Measurements from ENCODE around the gene BRD4. TPM values are rescaled to one million over a fixed set of nuclear protein-coding genes. Genes with fewer than 3 reads are reported as not detected.

The BRD4 gene
- total and polyA plus RNA-seq, 10 of the 15 experiments (the other 5 are each of a cell fraction or from before 2014, with no cell fraction given), result 5.3 to 84.4 (median 11.8) TPM

DNA sequence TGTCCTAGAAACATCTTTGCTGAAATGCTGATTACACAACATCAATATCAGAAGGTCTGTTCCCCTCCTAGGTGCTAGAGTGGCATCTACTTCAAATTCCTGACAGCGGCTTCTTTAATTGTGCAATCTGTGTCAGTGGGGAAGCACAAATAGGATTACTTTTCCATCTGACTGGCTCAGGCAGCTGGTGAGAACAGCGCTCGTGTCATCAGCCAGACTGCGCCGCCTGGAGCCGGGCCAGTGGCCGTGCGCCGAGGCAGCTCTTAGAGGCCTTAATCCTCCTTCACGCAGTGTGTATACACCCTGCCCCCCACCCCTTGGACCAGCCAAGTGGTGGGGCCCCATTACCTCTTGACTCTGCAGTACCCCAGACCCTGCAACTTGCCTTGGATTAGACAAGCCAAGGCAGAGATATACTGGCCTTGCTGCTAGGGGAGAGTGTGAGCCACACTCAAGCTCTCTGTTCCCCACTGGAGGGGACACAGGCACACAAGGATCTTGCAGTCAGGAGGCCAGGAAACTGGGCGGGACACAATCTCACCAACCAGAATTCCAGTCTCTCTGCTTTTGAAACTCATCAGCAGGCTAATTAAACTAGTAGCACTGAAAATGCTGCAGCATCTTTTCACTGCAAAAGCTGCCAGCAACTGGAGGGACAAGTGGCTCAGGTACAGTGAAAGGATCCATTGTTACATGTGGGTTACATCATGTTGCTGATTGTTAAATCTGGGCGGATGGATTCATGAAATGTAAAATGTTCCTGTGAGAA is 51.2 kb downstream of the BRD4 start:
- DNase-seq (ENCODE audit: low read depth, low spot score) (no peak), ATAC-seq (no peak), FAIRE-seq (no peak)
- Histone ChIP-seq H3K36me3 (ENCODE audit: control insufficient read depth in 2 of 2, insufficient read depth in 2 of 2, low read length in 1 of 2) (peaks cover 4 to 10% of the 10 kb centered on the region in 2 experiments; a peak in 2 of 4 replicates), H3K9me3 (replicated peaks; ENCODE audit: control insufficient read depth, insufficient read depth, low read length) (no peaks in the 10 kb centered on the region), H4K20me1 (ENCODE audit: control insufficient read depth, insufficient read depth) (peaks cover 29% of the 10 kb centered on the region), H3K27ac (ENCODE audit: control insufficient read depth, insufficient read depth) (no peak overlapping the region), H3K4me2 (ENCODE audit: control insufficient read depth, insufficient read depth) (no peak overlapping the region), H3K4me3 (no peak overlapping the region), H3K27me3 (replicated peaks in 1 of 2; ENCODE audit: control insufficient read depth in 2 of 2, insufficient read depth in 2 of 2, low read length in 1 of 2) (no peaks in the 10 kb centered on the region), H3K79me2 (ENCODE audit: control insufficient read depth, insufficient read depth, low read length) (peaks cover 94% of the 10 kb centered on the region), H3K9ac (ENCODE audit: control insufficient read depth, insufficient read depth, low read length) (no peak overlapping the region), H2AFZ (ENCODE audit: control insufficient read depth, low read depth, low read length) (no peak overlapping the region), H3K4me1 (ENCODE audit: control insufficient read depth, insufficient read depth, low read length) (peaks cover 35% of the 10 kb centered on the region)
- TSS peak; percentile 19 for BruUV-seq (replicated peaks)
- intact Hi-C loops (cut with micrococcal nuclease; ENCODE audit: unreplicated experiment) (no loop called here), in situ Hi-C loops (cut with MboI) (no loop called here)
- 86% methylated on average over 12 of the region's 12 CpGs for WGBS (ENCODE audit: insufficient coverage, insufficient replicate concordance, low lambda C conversion rate, missing lambda C conversion rate)
- RAD21 ChIA-PET (ENCODE audit: unreplicated experiment), result no interaction called here
- POLR2A ChIA-PET, result no interaction called here
- SMC1A ChIA-PET (ENCODE audit: uncharacterized antibody, unreplicated experiment), result interaction anchor here (4.1 kb wide), 1 partner anchor 11 kb away, joined by 16 read pairs; no protein-coding TSS in a partner anchor
- CTCF ChIA-PET, result interaction anchor here (1.6 kb wide), 1 partner anchor 10 kb away, joined by 3 read pairs; no protein-coding TSS in a partner anchor
- no peak for TF ChIP-seq WRNIP1 (IDR thresholded peaks at IDR 0.05; ENCODE audit: borderline replicate concordance, low read depth, low read length)
- TF ChIP-seq, protein P1, sequence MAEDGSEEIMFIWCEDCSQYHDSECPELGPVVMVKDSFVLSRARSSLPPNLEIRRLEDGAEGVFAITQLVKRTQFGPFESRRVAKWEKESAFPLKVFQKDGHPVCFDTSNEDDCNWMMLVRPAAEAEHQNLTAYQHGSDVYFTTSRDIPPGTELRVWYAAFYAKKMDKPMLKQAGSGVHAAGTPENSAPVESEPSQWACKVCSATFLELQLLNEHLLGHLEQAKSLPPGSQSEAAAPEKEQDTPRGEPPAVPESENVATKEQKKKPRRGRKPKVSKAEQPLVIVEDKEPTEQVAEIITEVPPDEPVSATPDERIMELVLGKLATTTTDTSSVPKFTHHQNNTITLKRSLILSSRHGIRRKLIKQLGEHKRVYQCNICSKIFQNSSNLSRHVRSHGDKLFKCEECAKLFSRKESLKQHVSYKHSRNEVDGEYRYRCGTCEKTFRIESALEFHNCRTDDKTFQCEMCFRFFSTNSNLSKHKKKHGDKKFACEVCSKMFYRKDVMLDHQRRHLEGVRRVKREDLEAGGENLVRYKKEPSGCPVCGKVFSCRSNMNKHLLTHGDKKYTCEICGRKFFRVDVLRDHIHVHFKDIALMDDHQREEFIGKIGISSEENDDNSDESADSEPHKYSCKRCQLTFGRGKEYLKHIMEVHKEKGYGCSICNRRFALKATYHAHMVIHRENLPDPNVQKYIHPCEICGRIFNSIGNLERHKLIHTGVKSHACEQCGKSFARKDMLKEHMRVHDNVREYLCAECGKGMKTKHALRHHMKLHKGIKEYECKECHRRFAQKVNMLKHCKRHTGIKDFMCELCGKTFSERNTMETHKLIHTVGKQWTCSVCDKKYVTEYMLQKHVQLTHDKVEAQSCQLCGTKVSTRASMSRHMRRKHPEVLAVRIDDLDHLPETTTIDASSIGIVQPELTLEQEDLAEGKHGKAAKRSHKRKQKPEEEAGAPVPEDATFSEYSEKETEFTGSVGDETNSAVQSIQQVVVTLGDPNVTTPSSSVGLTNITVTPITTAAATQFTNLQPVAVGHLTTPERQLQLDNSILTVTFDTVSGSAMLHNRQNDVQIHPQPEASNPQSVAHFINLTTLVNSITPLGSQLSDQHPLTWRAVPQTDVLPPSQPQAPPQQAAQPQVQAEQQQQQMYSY (CRISPR knock-in tag; IDR thresholded peaks at IDR 0.05), result no peak
- TF ChIP-seq MTA2 (IDR thresholded peaks at IDR 0.05; ENCODE audit: low read depth), result no peak
- no peak for TF ChIP-seq MXI1 (IDR thresholded peaks at IDR 0.05; ENCODE audit: low read depth, low read length)
- TF ChIP-seq SRF (IDR thresholded peaks at IDR 0.05; ENCODE audit: low read depth in 2 of 2, low read length in 2 of 2), result no peak
- TF ChIP-seq, protein P2, sequence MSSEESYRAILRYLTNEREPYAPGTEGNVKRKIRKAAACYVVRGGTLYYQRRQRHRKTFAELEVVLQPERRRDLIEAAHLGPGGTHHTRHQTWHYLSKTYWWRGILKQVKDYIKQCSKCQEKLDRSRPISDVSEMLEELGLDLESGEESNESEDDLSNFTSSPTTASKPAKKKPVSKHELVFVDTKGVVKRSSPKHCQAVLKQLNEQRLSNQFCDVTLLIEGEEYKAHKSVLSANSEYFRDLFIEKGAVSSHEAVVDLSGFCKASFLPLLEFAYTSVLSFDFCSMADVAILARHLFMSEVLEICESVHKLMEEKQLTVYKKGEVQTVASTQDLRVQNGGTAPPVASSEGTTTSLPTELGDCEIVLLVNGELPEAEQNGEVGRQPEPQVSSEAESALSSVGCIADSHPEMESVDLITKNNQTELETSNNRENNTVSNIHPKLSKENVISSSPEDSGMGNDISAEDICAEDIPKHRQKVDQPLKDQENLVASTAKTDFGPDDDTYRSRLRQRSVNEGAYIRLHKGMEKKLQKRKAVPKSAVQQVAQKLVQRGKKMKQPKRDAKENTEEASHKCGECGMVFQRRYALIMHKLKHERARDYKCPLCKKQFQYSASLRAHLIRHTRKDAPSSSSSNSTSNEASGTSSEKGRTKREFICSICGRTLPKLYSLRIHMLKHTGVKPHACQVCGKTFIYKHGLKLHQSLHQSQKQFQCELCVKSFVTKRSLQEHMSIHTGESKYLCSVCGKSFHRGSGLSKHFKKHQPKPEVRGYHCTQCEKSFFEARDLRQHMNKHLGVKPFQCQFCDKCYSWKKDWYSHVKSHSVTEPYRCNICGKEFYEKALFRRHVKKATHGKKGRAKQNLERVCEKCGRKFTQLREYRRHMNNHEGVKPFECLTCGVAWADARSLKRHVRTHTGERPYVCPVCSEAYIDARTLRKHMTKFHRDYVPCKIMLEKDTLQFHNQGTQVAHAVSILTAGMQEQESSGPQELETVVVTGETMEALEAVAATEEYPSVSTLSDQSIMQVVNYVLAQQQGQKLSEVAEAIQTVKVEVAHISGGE (CRISPR knock-in tag; IDR thresholded peaks at IDR 0.05), result no peak
- TF ChIP-seq, protein P3, sequence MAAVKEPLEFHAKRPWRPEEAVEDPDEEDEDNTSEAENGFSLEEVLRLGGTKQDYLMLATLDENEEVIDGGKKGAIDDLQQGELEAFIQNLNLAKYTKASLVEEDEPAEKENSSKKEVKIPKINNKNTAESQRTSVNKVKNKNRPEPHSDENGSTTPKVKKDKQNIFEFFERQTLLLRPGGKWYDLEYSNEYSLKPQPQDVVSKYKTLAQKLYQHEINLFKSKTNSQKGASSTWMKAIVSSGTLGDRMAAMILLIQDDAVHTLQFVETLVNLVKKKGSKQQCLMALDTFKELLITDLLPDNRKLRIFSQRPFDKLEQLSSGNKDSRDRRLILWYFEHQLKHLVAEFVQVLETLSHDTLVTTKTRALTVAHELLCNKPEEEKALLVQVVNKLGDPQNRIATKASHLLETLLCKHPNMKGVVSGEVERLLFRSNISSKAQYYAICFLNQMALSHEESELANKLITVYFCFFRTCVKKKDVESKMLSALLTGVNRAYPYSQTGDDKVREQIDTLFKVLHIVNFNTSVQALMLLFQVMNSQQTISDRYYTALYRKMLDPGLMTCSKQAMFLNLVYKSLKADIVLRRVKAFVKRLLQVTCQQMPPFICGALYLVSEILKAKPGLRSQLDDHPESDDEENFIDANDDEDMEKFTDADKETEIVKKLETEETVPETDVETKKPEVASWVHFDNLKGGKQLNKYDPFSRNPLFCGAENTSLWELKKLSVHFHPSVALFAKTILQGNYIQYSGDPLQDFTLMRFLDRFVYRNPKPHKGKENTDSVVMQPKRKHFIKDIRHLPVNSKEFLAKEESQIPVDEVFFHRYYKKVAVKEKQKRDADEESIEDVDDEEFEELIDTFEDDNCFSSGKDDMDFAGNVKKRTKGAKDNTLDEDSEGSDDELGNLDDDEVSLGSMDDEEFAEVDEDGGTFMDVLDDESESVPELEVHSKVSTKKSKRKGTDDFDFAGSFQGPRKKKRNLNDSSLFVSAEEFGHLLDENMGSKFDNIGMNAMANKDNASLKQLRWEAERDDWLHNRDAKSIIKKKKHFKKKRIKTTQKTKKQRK (IDR thresholded peaks at IDR 0.05; ENCODE audit: low read depth, low read length), result no peak
- TF ChIP-seq ZNF24 (IDR thresholded peaks at IDR 0.05), result no peak
- no peak for TF ChIP-seq ZNF622 (IDR thresholded peaks at IDR 0.05)
- TF ChIP-seq ETV6 (conservative IDR thresholded peaks at IDR 0.05 in 1 of 2, IDR thresholded peaks at IDR 0.05 in 1 of 2; ENCODE audit: borderline replicate concordance in 1 of 2, low read depth in 1 of 2), result no peak
- no peak for TF ChIP-seq SUPT20H (IDR thresholded peaks at IDR 0.05; ENCODE audit: borderline replicate concordance, control insufficient read depth, low read depth, low read length)
- no peak for TF ChIP-seq ZNF384 (IDR thresholded peaks at IDR 0.05; ENCODE audit: borderline replicate concordance, low read depth, low read length)
